Measurements from ENCODE around the gene TANGO6.

GRCh38 chr16:69106491-69107315, 263.4 kb downstream of the TANGO6 start:
- no peak for TF ChIP-seq SUZ12 (IDR thresholded peaks at IDR 0.05; ENCODE audit: extremely low read depth, insufficient read depth, insufficient read length)
- no peak for TF ChIP-seq YY1 (IDR thresholded peaks at IDR 0.05; ENCODE audit: insufficient read depth, insufficient read length)

All from NT2/D1 (cell line).